HEK293 (cell line): ENCODE measurements around the gene ZFC3H1.

Experiments
- CTCF ChIA-PET: fragments of 350-600 bp; formaldehyde crosslinking; extraction: SDS; loops from one replicate; lab custom pipeline; 2021; ENCODE audit warnings: antibody characterized with exemption; lab: Yijun Ruan, JAX
- POLR2A ChIA-PET: fragments of 300-600 bp; formaldehyde crosslinking; extraction: SDS; loops from one replicate; lab custom pipeline; 2020; ENCODE audit warnings: antibody characterized with exemption, inconsistent platforms; lab: Yijun Ruan, JAX
- H3K27ac ChIP-seq: fragments of 200-500 bp; sonication (Bioruptor generic); 2 replicates; pipeline ENCODE4 v1.5.1; 2014; ENCODE audit warnings: low read depth, low read length, control low read depth, inconsistent platforms; ENCODE audit errors: extremely low read depth
- H3K36me3 ChIP-seq, 2 experiments: fragments of 200-500 bp in 1 of 2; sonication (Bioruptor generic) in 1 of 2; 1 replicate in 1 of 2; 2 replicates in 1 of 2; pipeline ENCODE4 v1.5.1; 2014 to 2017; ENCODE audit warnings: inconsistent platforms in 2 of 2, low read length in 2 of 2; ENCODE audit not compliant: control insufficient read depth in 2 of 2, insufficient read depth in 1 of 2
- H3K4me1 ChIP-seq: fragments of 200-500 bp; sonication (Bioruptor generic); 2 replicates; pipeline ENCODE4 v1.5.1; 2014; ENCODE audit warnings: mild to moderate bottlenecking, low read length, inconsistent platforms; ENCODE audit not compliant: control insufficient read depth, insufficient read depth
- H3K4me3 ChIP-seq: 2 replicates; pipeline ENCODE4 v1.5.1; 2011; ENCODE audit warnings: low read depth, mild to moderate bottlenecking, control low read depth, low read length, moderate library complexity
- H3K9me3 ChIP-seq: fragments of 200-500 bp; sonication (Bioruptor generic); 2 replicates; pipeline ENCODE4 v1.5.1; 2014; ENCODE audit warnings: low read depth, low read length, inconsistent platforms; ENCODE audit not compliant: control insufficient read depth, insufficient read depth
- FEZF1 ChIP-seq: fragments of 450-650 bp; formaldehyde crosslinking; IDR thresholded peaks from 2 replicates; pipeline ENCODE4 v1.5.1; 2016; ENCODE audit warnings: missing biosample characterization, missing genetic modification characterization
- GLIS2 ChIP-seq: fragments of 450-650 bp; formaldehyde crosslinking; IDR thresholded peaks from 2 replicates; pipeline ENCODE4 v1.5.1; 2016; ENCODE audit warnings: missing biosample characterization, missing genetic modification characterization
- HOXC10 ChIP-seq: sonication (generic); formaldehyde crosslinking; IDR thresholded peaks from 2 replicates; pipeline ENCODE4 v1.8.1; 2023; ENCODE audit warnings: mild to moderate bottlenecking, missing genetic modification reagents
- HOXD13 ChIP-seq: sonication (generic); formaldehyde crosslinking; IDR thresholded peaks from 2 replicates; pipeline ENCODE4 v1.8.0; 2022; ENCODE audit warnings: missing genetic modification reagents, borderline replicate concordance
- MEIS1 ChIP-seq: sonication (generic); formaldehyde crosslinking; IDR thresholded peaks from 2 replicates; pipeline ENCODE4 v1.8.1; 2022; ENCODE audit warnings: missing genetic modification reagents, mild to moderate bottlenecking, borderline replicate concordance
- MZF1 ChIP-seq: fragments of 450-650 bp; formaldehyde crosslinking; IDR thresholded peaks from 2 replicates; pipeline ENCODE4 v1.5.1; 2017; ENCODE audit warnings: missing biosample characterization, missing genetic modification characterization, borderline replicate concordance
- OSR2 ChIP-seq: fragments of 450-650 bp; formaldehyde crosslinking; IDR thresholded peaks from 2 replicates; pipeline ENCODE4 v1.5.1; 2016; ENCODE audit warnings: missing biosample characterization, missing genetic modification characterization
- OVOL3 ChIP-seq: fragments of 450-650 bp; formaldehyde crosslinking; IDR thresholded peaks from 2 replicates; pipeline ENCODE4 v1.5.1; 2016; ENCODE audit warnings: missing biosample characterization, missing genetic modification characterization
- SCRT1 ChIP-seq: fragments of 450-650 bp; formaldehyde crosslinking; IDR thresholded peaks from 2 replicates; pipeline ENCODE4 v1.5.1; 2016; ENCODE audit warnings: missing biosample characterization, missing genetic modification characterization, borderline replicate concordance
- YY2 ChIP-seq: fragments of 450-650 bp; formaldehyde crosslinking; IDR thresholded peaks from 2 replicates; pipeline ENCODE4 v1.5.1; 2016; ENCODE audit warnings: missing biosample characterization, missing genetic modification characterization
- ZBTB17 ChIP-seq: fragments of 450-650 bp; formaldehyde crosslinking; IDR thresholded peaks from 2 replicates; pipeline ENCODE4 v1.5.1; 2016; ENCODE audit warnings: missing biosample characterization, missing genetic modification characterization
- ZNF146 ChIP-seq: fragments of 450-650 bp; formaldehyde crosslinking; IDR thresholded peaks from 2 replicates; pipeline ENCODE4 v1.5.1; 2016; ENCODE audit warnings: missing biosample characterization, missing genetic modification characterization
- ZNF239 ChIP-seq: fragments of 450-650 bp; formaldehyde crosslinking; IDR thresholded peaks from 2 replicates; pipeline ENCODE4 v1.5.1; 2016; ENCODE audit warnings: missing biosample characterization, missing genetic modification characterization
- ZNF248 ChIP-seq: fragments of 450-650 bp; formaldehyde crosslinking; IDR thresholded peaks from 2 replicates; pipeline ENCODE4 v1.5.1; 2017; ENCODE audit warnings: missing biosample characterization, missing genetic modification characterization
- ZNF398 ChIP-seq: fragments of 450-650 bp; formaldehyde crosslinking; IDR thresholded peaks from 2 replicates; pipeline ENCODE4 v1.5.1; 2017; ENCODE audit warnings: missing biosample characterization, missing genetic modification characterization
- ZNF521 ChIP-seq: fragments of 450-650 bp; formaldehyde crosslinking; IDR thresholded peaks from 2 replicates; pipeline ENCODE4 v1.5.1; 2017; ENCODE audit warnings: missing biosample characterization, mild to moderate bottlenecking, missing genetic modification characterization
- ZNF548 ChIP-seq: fragments of 450-650 bp; formaldehyde crosslinking; IDR thresholded peaks from 2 replicates; pipeline ENCODE4 v1.5.1; 2016; ENCODE audit warnings: missing biosample characterization, missing genetic modification characterization
- ZNF768 ChIP-seq: fragments of 450-650 bp; formaldehyde crosslinking; IDR thresholded peaks from 2 replicates; pipeline ENCODE4 v1.5.1; 2018; ENCODE audit warnings: missing biosample characterization, mild to moderate bottlenecking, missing genetic modification characterization
- ZNF843 ChIP-seq: fragments of 450-650 bp; formaldehyde crosslinking; IDR thresholded peaks from 2 replicates; pipeline ENCODE4 v1.5.1; 2016; ENCODE audit warnings: missing biosample characterization, missing genetic modification characterization
- TF ChIP-seq, protein P1 (sequence below): fragments of 450-650 bp; formaldehyde crosslinking; IDR thresholded peaks from 2 replicates; pipeline ENCODE4 v1.5.1; 2016; ENCODE audit warnings: missing biosample characterization, missing genetic modification characterization
- TF ChIP-seq, protein P2 (sequence below): fragments of 450-650 bp; formaldehyde crosslinking; IDR thresholded peaks from 2 replicates; pipeline ENCODE4 v1.5.1; 2016; ENCODE audit warnings: missing biosample characterization, missing genetic modification characterization
- TF ChIP-seq, protein P3 (sequence below): fragments of 450-650 bp; formaldehyde crosslinking; IDR thresholded peaks from 2 replicates; pipeline ENCODE4 v1.5.1; 2016; ENCODE audit warnings: missing biosample characterization, missing genetic modification characterization

The ZFC3H1 gene

DNA sequence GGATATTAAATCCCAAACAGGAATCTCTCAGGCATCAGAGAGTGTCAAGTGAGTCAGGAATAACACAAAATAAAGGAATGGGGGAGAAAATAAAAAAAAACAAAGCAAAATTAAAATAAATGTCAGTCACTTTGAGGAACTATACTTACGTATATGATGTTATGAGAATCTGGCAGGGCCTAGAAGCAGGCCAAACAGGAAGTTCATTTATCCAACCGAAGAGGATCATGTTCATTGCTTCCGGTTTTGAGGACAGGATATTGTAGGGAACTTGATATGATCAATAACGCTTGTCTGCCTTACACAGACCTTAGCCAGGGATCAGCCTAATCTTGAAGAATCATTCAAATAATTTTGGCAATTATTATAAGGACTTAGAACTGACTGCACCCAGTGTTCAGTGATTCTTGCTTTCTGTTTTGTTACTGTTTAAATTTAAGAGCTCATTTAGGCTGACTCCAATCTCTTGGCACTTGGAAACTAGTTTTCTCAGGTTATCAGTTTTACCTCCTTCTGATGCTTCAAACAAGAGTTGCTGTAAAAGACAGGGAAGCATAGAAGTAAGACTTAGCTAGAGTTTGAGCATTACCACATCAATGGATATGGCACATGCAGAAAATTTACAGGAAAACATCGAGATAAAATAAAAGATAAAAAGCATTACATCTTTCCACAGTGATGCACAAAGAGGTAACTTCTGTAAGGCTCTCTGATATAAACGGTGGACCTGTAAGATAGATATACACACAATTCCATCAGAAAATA lies 53.4 kb downstream of the ZFC3H1 start (continued):
- no peak for TF ChIP-seq FEZF1 (tag by site-specific recombination)
- no peak for TF ChIP-seq ZNF843 (tag by site-specific recombination)
- no peak for TF ChIP-seq ZNF548 (tag by site-specific recombination)
- no peak for TF ChIP-seq OVOL3

DNA sequence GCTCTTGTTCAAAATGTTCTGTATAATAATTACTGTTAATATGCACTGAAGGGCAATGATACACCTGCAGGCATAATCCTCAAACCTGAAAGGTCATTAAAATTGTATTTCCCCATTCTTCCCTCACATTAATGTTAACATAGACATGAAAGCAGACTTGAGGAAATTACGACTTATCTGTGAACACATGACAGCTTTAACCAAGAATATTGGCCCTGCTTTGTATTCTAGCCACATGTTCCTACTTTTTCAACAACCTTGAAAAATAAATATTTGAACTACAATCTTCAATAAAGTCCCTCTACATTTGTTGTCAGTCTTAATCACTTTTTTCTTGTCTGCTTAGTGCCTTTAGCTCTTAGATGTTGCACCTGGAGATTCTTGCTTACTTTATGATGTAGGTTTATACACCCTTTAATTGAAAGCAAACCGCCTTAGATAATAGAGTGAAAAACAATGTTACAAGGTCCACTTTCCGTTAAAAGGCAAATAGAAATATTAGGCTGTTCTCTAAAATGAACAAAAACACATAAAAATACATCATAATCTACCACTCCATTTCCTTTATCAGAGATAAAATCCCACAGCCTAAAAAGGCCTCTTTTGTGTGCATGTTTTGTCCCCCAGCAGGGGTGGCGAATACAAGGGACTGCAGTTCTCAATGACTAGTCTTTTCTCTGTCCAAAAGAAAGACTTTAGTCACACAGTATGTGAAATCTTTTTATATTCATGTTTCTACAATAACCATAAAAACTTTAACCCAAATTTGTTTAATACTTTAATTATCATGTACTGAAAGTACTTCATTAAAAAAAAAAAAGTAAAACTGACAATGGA lies 55.9 kb downstream of the ZFC3H1 start:
- POLR2A ChIA-PET, result no interaction called here
- TF ChIP-seq ZBTB17, result no peak

GRCh38 chr12:71605039-71605438 lies 58.6 kb downstream of the ZFC3H1 start:
- ChIA-PET POLR2A (interaction anchor here (0.7 kb wide), 1 partner anchor 166 kb away, joined by 3 read pairs; no protein-coding TSS in a partner anchor), CTCF (interaction anchor here (0.6 to 1.0 kb wide), 3 partner anchors 34 to 378 kb away, joined by 3 read pairs; no protein-coding TSS in a partner anchor)
- Histone ChIP-seq H3K4me3 (no peak overlapping the region), H3K27ac (no peak overlapping the region), H3K4me1 (no peaks in the 10 kb centered on the region), H3K9me3 (no peaks in the 10 kb centered on the region), H3K36me3 (peaks cover 24 to 36% of the 10 kb centered on the region in 2 experiments)
- TF ChIP-seq GLIS2 (tag by site-specific recombination) (no peak), OSR2 (tag by site-specific recombination) (peak; percentile 25; the same call in 1 of the 2 replicates), YY2 (tag by site-specific recombination) (no peak), MZF1 (tag by site-specific recombination) (no peak), ZNF146 (tag by site-specific recombination) (no peak), HOXC10 (CRISPR knock-in tag) (no peak), ZNF768 (tag by site-specific recombination) (no peak), ZNF239 (tag by site-specific recombination) (no peak), ZNF521 (no peak), SCRT1 (tag by site-specific recombination) (no peak), ZNF248 (tag by site-specific recombination) (no peak), MEIS1 (CRISPR knock-in tag) (no peak), ZNF843 (tag by site-specific recombination) (peak; percentile 29; the same call in 1 of the 2 replicates), HOXD13 (CRISPR knock-in tag) (no peak), ZNF398 (tag by site-specific recombination) (no peak), FEZF1 (tag by site-specific recombination) (peak; percentile 31; the same call in 1 of the 2 replicates)
- TF ChIP-seq, protein P1, sequence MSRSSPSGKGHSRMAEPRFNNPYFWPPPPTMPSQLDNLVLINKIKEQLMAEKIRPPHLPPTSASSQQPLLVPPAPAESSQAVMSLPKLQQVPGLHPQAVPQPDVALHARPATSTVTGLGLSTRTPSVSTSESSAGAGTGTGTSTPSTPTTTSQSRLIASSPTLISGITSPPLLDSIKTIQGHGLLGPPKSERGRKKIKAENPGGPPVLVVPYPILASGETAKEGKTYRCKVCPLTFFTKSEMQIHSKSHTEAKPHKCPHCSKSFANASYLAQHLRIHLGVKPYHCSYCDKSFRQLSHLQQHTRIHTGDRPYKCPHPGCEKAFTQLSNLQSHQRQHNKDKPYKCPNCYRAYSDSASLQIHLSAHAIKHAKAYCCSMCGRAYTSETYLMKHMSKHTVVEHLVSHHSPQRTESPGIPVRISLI (tag by site-specific recombination), result no peak
- TF ChIP-seq, protein P2, sequence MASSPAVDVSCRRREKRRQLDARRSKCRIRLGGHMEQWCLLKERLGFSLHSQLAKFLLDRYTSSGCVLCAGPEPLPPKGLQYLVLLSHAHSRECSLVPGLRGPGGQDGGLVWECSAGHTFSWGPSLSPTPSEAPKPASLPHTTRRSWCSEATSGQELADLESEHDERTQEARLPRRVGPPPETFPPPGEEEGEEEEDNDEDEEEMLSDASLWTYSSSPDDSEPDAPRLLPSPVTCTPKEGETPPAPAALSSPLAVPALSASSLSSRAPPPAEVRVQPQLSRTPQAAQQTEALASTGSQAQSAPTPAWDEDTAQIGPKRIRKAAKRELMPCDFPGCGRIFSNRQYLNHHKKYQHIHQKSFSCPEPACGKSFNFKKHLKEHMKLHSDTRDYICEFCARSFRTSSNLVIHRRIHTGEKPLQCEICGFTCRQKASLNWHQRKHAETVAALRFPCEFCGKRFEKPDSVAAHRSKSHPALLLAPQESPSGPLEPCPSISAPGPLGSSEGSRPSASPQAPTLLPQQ (tag by site-specific recombination), result no peak
- TF ChIP-seq, protein P3, sequence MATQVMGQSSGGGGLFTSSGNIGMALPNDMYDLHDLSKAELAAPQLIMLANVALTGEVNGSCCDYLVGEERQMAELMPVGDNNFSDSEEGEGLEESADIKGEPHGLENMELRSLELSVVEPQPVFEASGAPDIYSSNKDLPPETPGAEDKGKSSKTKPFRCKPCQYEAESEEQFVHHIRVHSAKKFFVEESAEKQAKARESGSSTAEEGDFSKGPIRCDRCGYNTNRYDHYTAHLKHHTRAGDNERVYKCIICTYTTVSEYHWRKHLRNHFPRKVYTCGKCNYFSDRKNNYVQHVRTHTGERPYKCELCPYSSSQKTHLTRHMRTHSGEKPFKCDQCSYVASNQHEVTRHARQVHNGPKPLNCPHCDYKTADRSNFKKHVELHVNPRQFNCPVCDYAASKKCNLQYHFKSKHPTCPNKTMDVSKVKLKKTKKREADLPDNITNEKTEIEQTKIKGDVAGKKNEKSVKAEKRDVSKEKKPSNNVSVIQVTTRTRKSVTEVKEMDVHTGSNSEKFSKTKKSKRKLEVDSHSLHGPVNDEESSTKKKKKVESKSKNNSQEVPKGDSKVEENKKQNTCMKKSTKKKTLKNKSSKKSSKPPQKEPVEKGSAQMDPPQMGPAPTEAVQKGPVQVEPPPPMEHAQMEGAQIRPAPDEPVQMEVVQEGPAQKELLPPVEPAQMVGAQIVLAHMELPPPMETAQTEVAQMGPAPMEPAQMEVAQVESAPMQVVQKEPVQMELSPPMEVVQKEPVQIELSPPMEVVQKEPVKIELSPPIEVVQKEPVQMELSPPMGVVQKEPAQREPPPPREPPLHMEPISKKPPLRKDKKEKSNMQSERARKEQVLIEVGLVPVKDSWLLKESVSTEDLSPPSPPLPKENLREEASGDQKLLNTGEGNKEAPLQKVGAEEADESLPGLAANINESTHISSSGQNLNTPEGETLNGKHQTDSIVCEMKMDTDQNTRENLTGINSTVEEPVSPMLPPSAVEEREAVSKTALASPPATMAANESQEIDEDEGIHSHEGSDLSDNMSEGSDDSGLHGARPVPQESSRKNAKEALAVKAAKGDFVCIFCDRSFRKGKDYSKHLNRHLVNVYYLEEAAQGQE, result no peak

More for the DNA sequence above, 55.9 kb downstream of the ZFC3H1 start:
- Histone ChIP-seq H3K4me1 (no peaks in the 10 kb centered on the region), H3K27ac (no peak overlapping the region), H3K4me3 (no peak overlapping the region), H3K9me3 (no peaks in the 10 kb centered on the region), H3K36me3 (peaks cover 42 to 61% of the 10 kb centered on the region in 2 experiments)
- CTCF ChIA-PET, result no interaction called here
